IMR-90 (cell line): ENCODE measurements around the gene ACTR10. TPM values are rescaled to one million over a fixed set of nuclear protein-coding genes. Genes with fewer than 3 reads are reported as not detected.

Source experiments
- ATAC-seq: fragments of 200-7000 bp; cut with Tn5 transposase; 2 replicates; pipeline ENCODE4 v1.9.1; 2020; ENCODE audit warnings: low read depth, mild to moderate bottlenecking, moderate library complexity
- BruUV-seq: library from RNA; stranded (reverse); fragments of 400-500 nt; replicated peaks from 2 replicates; lab custom pipeline; 2021; lab: Mats Ljungman, UMichigan
- CTCF ChIA-PET: fragments of 300-600 bp; formaldehyde crosslinking; extraction: SDS; loops from one replicate; lab custom pipeline; 2021; ENCODE audit warnings: antibody characterized with exemption; lab: Yijun Ruan, JAX
- POLR2A ChIA-PET: fragments of 300-600 bp; sonication (Branson Sonifier 250); formaldehyde crosslinking; loops from one replicate; lab custom pipeline; 2022; ENCODE audit warnings: antibody characterized with exemption; ENCODE audit not compliant: unreplicated experiment; lab: Charles Lee
- DNase-seq: peaks from one replicate; pipeline ENCODE4 v3.0.0; 2013
- H2AFZ ChIP-seq: replicated peaks from 2 replicates; pipeline ENCODE3; 2013; ENCODE audit warnings: low read length, mild to moderate bottlenecking; ENCODE audit not compliant: poor library complexity
- H2AK5ac ChIP-seq: 2 replicates; pipeline ENCODE4 v1.6.1; 2013; ENCODE audit warnings: low read depth, low read length, inconsistent platforms
- H2AK9ac ChIP-seq: replicated peaks from 2 replicates; pipeline ENCODE3; 2013; ENCODE audit warnings: mild to moderate bottlenecking, low read depth, low read length, moderate library complexity; ENCODE audit not compliant: poor library complexity
- H2BK120ac ChIP-seq: 2 replicates; pipeline ENCODE4 v1.6.1; 2013; ENCODE audit warnings: low read depth, low read length, inconsistent platforms
- H2BK15ac ChIP-seq: 3 replicates; pipeline ENCODE4 v1.6.1; 2013; ENCODE audit warnings: low read depth, low read length, inconsistent platforms
- H2BK20ac ChIP-seq: 2 replicates; pipeline ENCODE4 v1.6.1; 2013; ENCODE audit warnings: low read depth, mild to moderate bottlenecking, inconsistent platforms, low read length, moderate library complexity
- H2BK5ac ChIP-seq: 2 replicates; pipeline ENCODE4 v1.6.1; 2013; ENCODE audit warnings: mild to moderate bottlenecking, low read depth, low read length, inconsistent platforms; ENCODE audit not compliant: poor library complexity, severe bottlenecking
- H3K14ac ChIP-seq: replicated peaks from 2 replicates; pipeline ENCODE4 v1.6.1; 2013; ENCODE audit warnings: low read depth, low read length, inconsistent platforms
- H3K18ac ChIP-seq: 2 replicates; pipeline ENCODE4 v1.6.1; 2013; ENCODE audit warnings: low read depth, low read length, control low read depth
- H3K23ac ChIP-seq: 2 replicates; pipeline ENCODE4 v1.6.1; 2013; ENCODE audit warnings: low read depth, low read length, inconsistent platforms
- H3K27ac ChIP-seq: 2 replicates; pipeline ENCODE4 v1.5.1; 2013; ENCODE audit warnings: mild to moderate bottlenecking, control low read depth, low read length; ENCODE audit not compliant: insufficient read depth
- H3K27me3 ChIP-seq: 2 replicates; pipeline ENCODE4 v1.6.1; 2013; ENCODE audit warnings: low read length; ENCODE audit not compliant: control insufficient read depth, insufficient read depth
- H3K36me3 ChIP-seq: 2 replicates; pipeline ENCODE4 v1.6.1; 2013; ENCODE audit warnings: low read length, mixed read lengths; ENCODE audit not compliant: control insufficient read depth, insufficient read depth
- H3K4ac ChIP-seq: 2 replicates; pipeline ENCODE4 v1.6.1; 2013; ENCODE audit warnings: low read depth, low read length, inconsistent platforms
- H3K4me1 ChIP-seq: 2 replicates; pipeline ENCODE4 v1.6.1; 2013; ENCODE audit warnings: low read length, mixed read lengths; ENCODE audit not compliant: control insufficient read depth, insufficient read depth
- H3K4me2 ChIP-seq: 2 replicates; pipeline ENCODE4 v1.6.1; 2013; ENCODE audit warnings: low read depth, mild to moderate bottlenecking, control low read depth, low read length, moderate library complexity
- H3K4me3 ChIP-seq: 2 replicates; pipeline ENCODE4 v1.5.1; 2013; ENCODE audit warnings: low read depth, mild to moderate bottlenecking, control low read depth, low read length, moderate library complexity; ENCODE audit not compliant: insufficient read depth
- H3K56ac ChIP-seq: 2 replicates; pipeline ENCODE4 v1.6.1; 2013; ENCODE audit warnings: low read length, inconsistent platforms; ENCODE audit not compliant: insufficient read depth; ENCODE audit errors: extremely low read depth
- H3K79me1 ChIP-seq, 2 experiments: 2 replicates each; pipeline ENCODE4 v1.6.1; 2013; ENCODE audit warnings: low read length in 2 of 2, inconsistent platforms in 1 of 2, low read depth in 1 of 2
- H3K9ac ChIP-seq: 2 replicates; pipeline ENCODE4 v1.6.1; 2013; ENCODE audit warnings: low read depth, low read length, control low read depth
- H3K9me1 ChIP-seq: 2 replicates; pipeline ENCODE4 v1.6.1; 2013; ENCODE audit warnings: low read length, inconsistent platforms; ENCODE audit not compliant: insufficient read depth
- H3K9me3 ChIP-seq: 2 replicates; pipeline ENCODE4 v1.6.1; 2013; ENCODE audit warnings: low read length; ENCODE audit not compliant: control insufficient read depth, insufficient read depth
- H4K20me1 ChIP-seq: 2 replicates; pipeline ENCODE4 v1.6.1; 2013; ENCODE audit warnings: low read length, inconsistent platforms; ENCODE audit not compliant: insufficient read depth
- H4K5ac ChIP-seq: 2 replicates; pipeline ENCODE4 v1.6.1; 2013; ENCODE audit warnings: mild to moderate bottlenecking, low read depth, low read length, control low read depth
- H4K8ac ChIP-seq, 2 experiments: 2 replicates each; pipeline ENCODE4 v1.6.1; 2013; ENCODE audit warnings: low read depth in 2 of 2, low read length in 2 of 2, control low read depth in 1 of 2, inconsistent platforms in 1 of 2
- H4K91ac ChIP-seq: 2 replicates; pipeline ENCODE4 v1.6.1; 2013; ENCODE audit warnings: low read depth, low read length, inconsistent platforms; ENCODE audit not compliant: insufficient read depth
- BHLHE40 ChIP-seq: fragments of 150-350 bp; IDR thresholded peaks from 2 replicates; pipeline ENCODE4 v1.6.1; 2016; ENCODE audit warnings: mild to moderate bottlenecking, low read depth, low read length
- CEBPB ChIP-seq: IDR thresholded peaks from 2 replicates; pipeline ENCODE4 v1.6.1; 2012; ENCODE audit warnings: low read depth, low read length, improper control_type of control experiment
- CHD1 ChIP-seq: IDR thresholded peaks from 2 replicates; pipeline ENCODE4 v1.6.1; 2012; ENCODE audit warnings: low read depth, low read length, improper control_type of control experiment
- CTCF ChIP-seq: conservative IDR thresholded peaks from 2 replicates; pipeline ENCODE4 v1.5.1; 2012; ENCODE audit warnings: mild to moderate bottlenecking, low read depth, low read length, improper control_type of control experiment
- MAFK ChIP-seq: IDR thresholded peaks from 2 replicates; pipeline ENCODE4 v1.6.1; 2012; ENCODE audit warnings: low read depth, low read length, improper control_type of control experiment
- MAZ ChIP-seq: IDR thresholded peaks from 2 replicates; pipeline ENCODE4 v1.6.1; 2012; ENCODE audit warnings: low read depth, mild to moderate bottlenecking, low read length, improper control_type of control experiment, moderate library complexity, borderline replicate concordance
- MXI1 ChIP-seq: IDR thresholded peaks from 2 replicates; pipeline ENCODE4 v1.6.1; 2012; ENCODE audit warnings: low read depth, mild to moderate bottlenecking, low read length, moderate library complexity, borderline replicate concordance
- NFE2L2 ChIP-seq: fragments of 150-350 bp; IDR thresholded peaks from 2 replicates; pipeline ENCODE4 v1.6.1; 2016; ENCODE audit warnings: low read depth, mild to moderate bottlenecking, low read length
- POLR2A ChIP-seq: IDR thresholded peaks from 2 replicates; pipeline ENCODE4 v1.6.1; 2012; ENCODE audit warnings: mild to moderate bottlenecking, low read depth, low read length
- RAD21 ChIP-seq: IDR thresholded peaks from 2 replicates; pipeline ENCODE4 v1.6.1; 2012; ENCODE audit warnings: low read length, improper control_type of control experiment
- RCOR1 ChIP-seq: IDR thresholded peaks from 2 replicates; pipeline ENCODE4 v1.6.1; 2012; ENCODE audit warnings: mild to moderate bottlenecking, low read length, improper control_type of control experiment; ENCODE audit not compliant: insufficient replicate concordance
- RFX5 ChIP-seq: IDR thresholded peaks from 2 replicates; pipeline ENCODE4 v1.8.0; 2012; ENCODE audit warnings: low read depth, mild to moderate bottlenecking, low read length, moderate library complexity
- SMC3 ChIP-seq: fragments of 150-350 bp; IDR thresholded peaks from 2 replicates; pipeline ENCODE4 v1.6.1; 2016; ENCODE audit warnings: low read depth, mild to moderate bottlenecking, antibody characterized with exemption, low read length, moderate library complexity
- WGBS, 2 experiments: methylation state at CpG; one replicate each; pipeline versions ENCODE4 v1.1.5 to v1.1.7; 2013; ENCODE audit warnings: missing lambda C conversion rate in 2 of 2; ENCODE audit not compliant: insufficient read length in 1 of 2; ENCODE audit errors: extremely low coverage in 2 of 2; 5-methylcytosine and 5-hydroxymethylcytosine counted together
- dilution Hi-C: fragments of 300-500 bp; cut with HindIII; formaldehyde crosslinking; loops from one replicate; pipeline ENCODE4 v1.14.3; 2018; ENCODE audit warnings: low sequenced_read_pairs; ENCODE audit not compliant: unreplicated experiment
- in situ Hi-C: fragments of 300-500 bp; cut with MboI; formaldehyde crosslinking; loops from 3 replicates; pipeline ENCODE4 v1.14.3; 2019; ENCODE audit warnings: low sequenced_read_pairs, inconsistent platforms, mixed read lengths
- intact Hi-C: fragments of 100-400 bp; cut with micrococcal nuclease; formaldehyde crosslinking; loops from 2 replicates; pipeline ENCODE4 v1.10.0; 2022
- polyA plus RNA-seq, 3 experiments: library from polyadenylated mRNA; depleted of rRNA; stranded (reverse); fragments of >200 nt; gene quantifications; 2 replicates each; pipeline ENCODE4 v1.2.3, GENCODE V29; 2012; ENCODE audit warnings: low replicate concordance in 1 of 3
- total RNA-seq: library from RNA; depleted of rRNA; stranded (reverse); fragments of >200 nt; gene quantifications from 2 replicates; pipeline ENCODE4 v1.2.3, GENCODE V29; 2012
- TF ChIP-seq, protein P1 (sequence below): fragments of 150-350 bp; IDR thresholded peaks from 2 replicates; pipeline ENCODE4 v1.6.1; 2017; ENCODE audit warnings: mild to moderate bottlenecking, antibody characterized with exemption, low read length, low read depth

The ACTR10 gene
- total and polyA plus RNA-seq, 2 of the 4 experiments (the other 2 are of a cell fraction), result 71.0 to 71.7 TPM

DNA sequence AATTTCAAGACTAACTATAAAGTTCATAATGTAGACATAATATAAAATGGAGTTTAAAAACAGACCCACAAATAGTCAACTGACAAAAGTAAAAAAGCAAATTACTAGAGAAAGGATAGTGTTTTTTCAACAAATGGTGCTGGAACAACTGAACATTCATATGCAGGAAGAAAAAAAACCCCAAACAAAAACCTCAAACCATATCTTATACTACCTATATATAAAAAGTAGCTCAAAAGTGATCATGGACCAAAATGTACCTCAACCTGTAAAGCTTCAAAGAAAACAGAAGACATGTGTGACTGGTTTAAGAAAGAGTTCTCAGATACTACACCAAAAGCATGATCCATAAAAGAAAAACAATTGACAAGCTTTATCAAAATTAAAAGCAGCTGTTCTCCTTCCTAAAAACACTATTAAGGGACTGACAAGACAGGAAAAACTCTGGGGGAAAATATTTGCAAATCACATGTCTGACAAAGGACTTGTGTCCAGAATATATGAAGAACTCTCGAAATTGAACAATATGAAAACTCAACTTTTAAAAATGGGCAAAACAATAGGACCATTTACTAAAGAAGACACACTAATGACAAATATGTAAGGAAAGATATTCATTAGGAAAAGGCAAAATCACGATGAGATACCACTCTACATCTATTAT is 75.7 kb downstream of the ACTR10 start:
- no peaks in the 10 kb centered on the region for H3K9me1 ChIP-seq
- no peak overlapping the region for H2BK15ac ChIP-seq
- H3K4me2 ChIP-seq, result no peak overlapping the region
- H3K9ac ChIP-seq, result no peak overlapping the region
- intact Hi-C loops, result no loop called here
- H2AK5ac ChIP-seq, result no peak overlapping the region
- no peak overlapping the region for H4K5ac ChIP-seq
- ChIA-PET CTCF (interaction anchor here (0.6 kb wide), 1 partner anchor 12 kb away, joined by 3 read pairs; no protein-coding TSS in a partner anchor), POLR2A (no interaction called here)
- H4K91ac ChIP-seq, result no peak overlapping the region
- H3K4me3 ChIP-seq, result no peak overlapping the region
- H2BK5ac ChIP-seq, result no peak overlapping the region
- H3K36me3 ChIP-seq, result peaks cover 39% of the 10 kb centered on the region
- no peak overlapping the region for H2BK20ac ChIP-seq
- no peak overlapping the region for H3K23ac ChIP-seq
- H3K4me1 ChIP-seq, result peaks cover 3% of the 10 kb centered on the region; the same call in 1 of the 2 replicates
- no peak overlapping the region for H2AFZ ChIP-seq
- H3K4ac ChIP-seq, result no peak overlapping the region
- no peaks in the 10 kb centered on the region for H3K9me3 ChIP-seq
- no peak overlapping the region for H2AK9ac ChIP-seq
- no peak for DNase-seq
- in situ Hi-C loops, result no loop called here
- no peak for ATAC-seq
- H3K27me3 ChIP-seq, result no peaks in the 10 kb centered on the region
- TF ChIP-seq RFX5 (no peak), SMC3 (no peak), CTCF (no peak), CHD1 (no peak), BHLHE40 (no peak), MAZ (no peak), MXI1 (no peak), POLR2A (no peak), MAFK (no peak), RCOR1 (no peak), NFE2L2 (no peak), CEBPB (no peak), RAD21 (no peak)
- TF ChIP-seq, protein P1, sequence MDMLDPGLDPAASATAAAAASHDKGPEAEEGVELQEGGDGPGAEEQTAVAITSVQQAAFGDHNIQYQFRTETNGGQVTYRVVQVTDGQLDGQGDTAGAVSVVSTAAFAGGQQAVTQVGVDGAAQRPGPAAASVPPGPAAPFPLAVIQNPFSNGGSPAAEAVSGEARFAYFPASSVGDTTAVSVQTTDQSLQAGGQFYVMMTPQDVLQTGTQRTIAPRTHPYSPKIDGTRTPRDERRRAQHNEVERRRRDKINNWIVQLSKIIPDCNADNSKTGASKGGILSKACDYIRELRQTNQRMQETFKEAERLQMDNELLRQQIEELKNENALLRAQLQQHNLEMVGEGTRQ, result no peak
- no peak overlapping the region for H4K8ac ChIP-seq
- dilution Hi-C loops, result no loop called here
- H3K79me1 ChIP-seq, result peaks cover 22 to 60% of the 10 kb centered on the region in 2 experiments
- no peak overlapping the region for H3K18ac ChIP-seq
- H3K56ac ChIP-seq, result no peak overlapping the region
- no peak overlapping the region for H3K14ac ChIP-seq
- no CpG with 5 or more reads among the region's 2 CpGs for WGBS, 2 experiments
- no peak overlapping the region for H3K27ac ChIP-seq
- peaks cover 21% of the 10 kb centered on the region for H4K20me1 ChIP-seq
- no peak overlapping the region for H2BK120ac ChIP-seq
- no TSS peak for BruUV-seq
